ENCODE measurements around the gene MS4A18. TPM values are rescaled to one million over a fixed set of nuclear protein-coding genes. Genes with fewer than 3 reads are reported as not detected.
A peak's percentile ranks its signal among the peaks of the same experiment; 100 is the strongest.

MS4A18 gene
- total RNA-seq, 1 experiment from 2014 or later: not detected

GRCh38 chr11:60762851-60763691 lies 38.6 kb downstream of the MS4A18 start:
- Histone ChIP-seq H3K9me3 (ENCODE audit: insufficient read depth, low read depth) (no peaks in the 10 kb centered on the region), H3K79me2 (ENCODE audit: low read depth) (no peaks in the 10 kb centered on the region), H3K27me3 (ENCODE audit: insufficient read depth, low read depth) (peaks cover 94% of the 10 kb centered on the region), H4K20me1 (ENCODE audit: insufficient read depth) (no peaks in the 10 kb centered on the region), H3K4me1 (replicated peaks; ENCODE audit: insufficient read depth) (no peaks in the 10 kb centered on the region), H3K27ac (no peak overlapping the region), H3K4me2 (no peak overlapping the region), H3K36me3 (ENCODE audit: low read depth) (no peaks in the 10 kb centered on the region), H3F3A (ENCODE audit: insufficient read depth, low read depth) (no peaks in the 10 kb centered on the region), H3K4me3 (no peak overlapping the region), H3K9me2 (ENCODE audit: insufficient read depth) (no peaks in the 10 kb centered on the region), H2AFZ (no peak overlapping the region)
- no peak for TF ChIP-seq EZH2 (IDR thresholded peaks at IDR 0.05; ENCODE audit: low read depth)
- peak; percentile 63 for TF ChIP-seq CTCF (conservative IDR thresholded peaks at IDR 0.05)
- CTCF ChIA-PET: interaction anchor here (0.6 to 2.0 kb wide), 2 partner anchors 12 to 1656 kb away, joined by 3 to 6 read pairs; no protein-coding TSS in a partner anchor
- POLR2A ChIA-PET (ENCODE audit: unreplicated experiment): interaction anchor here (0.5 to 0.6 kb wide), 2 partner anchors 305 to 573 kb away, joined by 4 read pairs; no protein-coding TSS in a partner anchor
- intact Hi-C loops (cut with micrococcal nuclease; ENCODE audit: unreplicated experiment): no loop called here
- DNase-seq: no peak
- no TSS peak for BruUV-seq (replicated peaks)

- DNase-seq: no peak
- ChIA-PET POLR2A (ENCODE audit: unreplicated experiment) (interaction anchor here (0.5 kb wide), 1 partner anchor 572 kb away, joined by 4 read pairs; no protein-coding TSS in a partner anchor), CTCF (interaction anchor here (2.0 kb wide), 1 partner anchor 11 kb away, joined by 6 read pairs; no protein-coding TSS in a partner anchor)
- 0 out of 2 replicates have a peak, but pooled peaks have one; percentile 24 for TF ChIP-seq CTCF (conservative IDR thresholded peaks at IDR 0.05)
- no peak for TF ChIP-seq EZH2 (IDR thresholded peaks at IDR 0.05; ENCODE audit: low read depth)
- no peak overlapping the region for H3K27ac ChIP-seq
- H2AFZ ChIP-seq: no peak overlapping the region
- no peaks in the 10 kb centered on the region for H3K4me1 ChIP-seq (replicated peaks; ENCODE audit: insufficient read depth)
- no peaks in the 10 kb centered on the region for H3K36me3 ChIP-seq (ENCODE audit: low read depth)
- no peak overlapping the region for H3K4me3 ChIP-seq
- BruUV-seq (replicated peaks): no TSS peak
- intact Hi-C loops (cut with micrococcal nuclease; ENCODE audit: unreplicated experiment): no loop called here
- H3K79me2 ChIP-seq (ENCODE audit: low read depth): no peaks in the 10 kb centered on the region
- no peaks in the 10 kb centered on the region for H3F3A ChIP-seq (ENCODE audit: insufficient read depth, low read depth)
- no peak overlapping the region for H3K4me2 ChIP-seq
- no peaks in the 10 kb centered on the region for H4K20me1 ChIP-seq (ENCODE audit: insufficient read depth)
- peaks cover 94% of the 10 kb centered on the region for H3K27me3 ChIP-seq (ENCODE audit: insufficient read depth, low read depth)
- no peaks in the 10 kb centered on the region for H3K9me2 ChIP-seq (ENCODE audit: insufficient read depth)
- no peaks in the 10 kb centered on the region for H3K9me3 ChIP-seq (ENCODE audit: insufficient read depth, low read depth)
Measured at GRCh38 chr11:60763692-60764369, 39.3 kb downstream of the MS4A18 start.

- no peak for DNase-seq
- H2AFZ ChIP-seq: no peak overlapping the region
- H3K79me2 ChIP-seq (ENCODE audit: low read depth): no peaks in the 10 kb centered on the region
- H3K9me2 ChIP-seq (ENCODE audit: insufficient read depth): no peaks in the 10 kb centered on the region
- no peaks in the 10 kb centered on the region for H3F3A ChIP-seq (ENCODE audit: insufficient read depth, low read depth)
- H3K4me3 ChIP-seq: no peak overlapping the region
- ChIA-PET CTCF (interaction anchor here (0.6 to 2.0 kb wide), 2 partner anchors 10 to 122 kb away, joined by 3 to 6 read pairs; no protein-coding TSS in a partner anchor), POLR2A (ENCODE audit: unreplicated experiment) (no interaction called here)
- no peak for TF ChIP-seq CTCF (conservative IDR thresholded peaks at IDR 0.05)
- TF ChIP-seq EZH2 (IDR thresholded peaks at IDR 0.05; ENCODE audit: low read depth): no peak
- H3K27ac ChIP-seq: no peak overlapping the region
- H3K4me1 ChIP-seq (replicated peaks; ENCODE audit: insufficient read depth): no peaks in the 10 kb centered on the region
- H3K4me2 ChIP-seq: no peak overlapping the region
- intact Hi-C loops (cut with micrococcal nuclease; ENCODE audit: unreplicated experiment): no loop called here
- no peaks in the 10 kb centered on the region for H3K9me3 ChIP-seq (ENCODE audit: insufficient read depth, low read depth)
- H4K20me1 ChIP-seq (ENCODE audit: insufficient read depth): no peaks in the 10 kb centered on the region
- no TSS peak for BruUV-seq (replicated peaks)
- H3K27me3 ChIP-seq (ENCODE audit: insufficient read depth, low read depth): peaks cover 94% of the 10 kb centered on the region
- no peaks in the 10 kb centered on the region for H3K36me3 ChIP-seq (ENCODE audit: low read depth)
Measured at GRCh38 chr11:60764879-60765278, 40.4 kb downstream of the MS4A18 start.
